H1 (cell line): ENCODE measurements around the gene NRL.

ENCODE experiments used
- CEBPB ChIP-seq: IDR thresholded peaks from 2 replicates; pipeline ENCODE4 v1.6.1; 2012; ENCODE audit warnings: low read depth, low read length
- CTCF ChIP-seq, 3 experiments: IDR thresholded peaks; 1 replicate in 2 of 3; 2 replicates in 1 of 3; pipeline versions ENCODE4 v1.5.1 to v1.6.1; 2011; ENCODE audit warnings: low read length in 3 of 3, mild to moderate bottlenecking in 3 of 3, inconsistent platforms in 2 of 3, low read depth in 1 of 3, moderate library complexity in 1 of 3; ENCODE audit not compliant: insufficient read depth in 1 of 3; ENCODE audit errors: control extremely low read depth in 1 of 3
- EZH2 ChIP-seq: fragments of 200-600 bp; sonication (generic); IDR thresholded peaks from 2 replicates; pipeline ENCODE4 v1.7.1; 2012; ENCODE audit warnings: low read depth, mild to moderate bottlenecking, moderate library complexity, low read length, inconsistent platforms; ENCODE audit not compliant: severe bottlenecking
- FOSL1 ChIP-seq: IDR thresholded peaks from 2 replicates; pipeline ENCODE4 v1.6.1; 2011; ENCODE audit warnings: mild to moderate bottlenecking, low read depth, low read length, moderate library complexity; ENCODE audit not compliant: insufficient read depth
- GTF2F1 ChIP-seq: IDR thresholded peaks from 2 replicates; pipeline ENCODE4 v1.6.1; 2012; ENCODE audit warnings: low read depth, low read length, improper control_type of control experiment, borderline replicate concordance
- HDAC2 ChIP-seq, 2 experiments: fragments of 300-600 bp in 1 of 2; sonication (generic) in 1 of 2; IDR thresholded peaks; 2 replicates each; pipeline ENCODE4 v1.6.1; 2011 to 2012; ENCODE audit warnings: low read depth in 2 of 2, low read length in 2 of 2, mild to moderate bottlenecking in 2 of 2, moderate library complexity in 2 of 2, borderline replicate concordance in 1 of 2, inconsistent platforms in 1 of 2
- HDAC6 ChIP-seq: IDR thresholded peaks from one replicate; pipeline ENCODE4 v1.7.1; 2012; ENCODE audit warnings: low read depth, mild to moderate bottlenecking, inconsistent platforms, low read length, moderate library complexity
- POLR2A ChIP-seq, 2 experiments: IDR thresholded peaks; 1 replicate in 1 of 2; 2 replicates in 1 of 2; pipeline ENCODE4 v1.6.1; 2011; ENCODE audit warnings: low read depth in 2 of 2, low read length in 2 of 2, mild to moderate bottlenecking in 2 of 2; ENCODE audit errors: control extremely low read depth in 1 of 2
- POLR2AphosphoS5 ChIP-seq: IDR thresholded peaks from 2 replicates; pipeline ENCODE4 v1.6.1; 2011; ENCODE audit warnings: low read depth, low read length
- RXRA ChIP-seq: IDR thresholded peaks from 2 replicates; pipeline ENCODE4 v1.6.1; 2011; ENCODE audit warnings: low read depth, mild to moderate bottlenecking, low read length, moderate library complexity; ENCODE audit not compliant: insufficient read depth
- SP1 ChIP-seq: IDR thresholded peaks from 2 replicates; pipeline ENCODE4 v1.6.1; 2011; ENCODE audit warnings: low read depth, low read length
- TBP ChIP-seq: IDR thresholded peaks from 2 replicates; pipeline ENCODE4 v1.6.1; 2011; ENCODE audit warnings: low read depth, low read length, improper control_type of control experiment
- TCF12 ChIP-seq: IDR thresholded peaks from 2 replicates; pipeline ENCODE4 v1.6.1; 2011; ENCODE audit warnings: low read depth, mild to moderate bottlenecking, low read length

GRCh38 chr14:24135584-24135833 is 20.8 kb upstream of the NRL start:
- TF ChIP-seq TBP (no peak), POLR2AphosphoS5 (no peak), CEBPB (no peak), CTCF (IDR thresholded peaks at IDR 0.05; ENCODE audit: control extremely low read depth in 1 of 3, insufficient read depth in 1 of 3, low read depth in 1 of 3, low read length in 3 of 3) (no peak), FOSL1 (no peak), POLR2A (IDR thresholded peaks at IDR 0.05; ENCODE audit: control extremely low read depth in 1 of 2, low read depth in 2 of 2, low read length in 2 of 2) (no peak), EZH2 (no peak), RXRA (no peak), TCF12 (no peak), SP1 (no peak), HDAC6 (no peak), HDAC2 (IDR thresholded peaks at IDR 0.05; ENCODE audit: borderline replicate concordance in 1 of 2, low read depth in 2 of 2, low read length in 2 of 2) (no peak), GTF2F1 (no peak)
